OCI-LY7 (cell line): ENCODE results near the gene CHST11. TPM values are rescaled to one million over a fixed set of nuclear protein-coding genes. Genes with fewer than 3 reads are reported as not detected.

Experiments
- BruUV-seq: library from RNA; stranded (reverse); fragments of 400-500 nt; replicated peaks from 2 replicates; lab custom pipeline; 2021; lab: Mats Ljungman, UMichigan
- CTCF ChIA-PET: fragments of 300-600 bp; sonication (Branson Sonifier 250); formaldehyde crosslinking; loops from one replicate; lab custom pipeline; 2022; ENCODE audit warnings: antibody characterized with exemption; ENCODE audit not compliant: unreplicated experiment; lab: Charles Lee
- POLR2A ChIA-PET: fragments of 300-600 bp; sonication (Branson Sonifier 250); formaldehyde crosslinking; loops from one replicate; lab custom pipeline; 2022; ENCODE audit warnings: antibody characterized with exemption; lab: Charles Lee
- DNase-seq: peaks from one replicate; pipeline ENCODE4 v3.0.0-alpha.2; 2015; ENCODE audit warnings: low spot score
- H2AFZ ChIP-seq: fragments of 200-600 bp; sonication (generic), shearing (Covaris generic); 2 replicates; pipeline ENCODE4 v1.6.1; 2014; ENCODE audit warnings: mild to moderate bottlenecking, antibody characterized with exemption, low read length, moderate library complexity
- H3K27ac ChIP-seq: fragments of 200-600 bp; sonication (generic); 2 replicates; pipeline ENCODE4 v1.5.1; 2014; ENCODE audit warnings: mixed run types, low read depth, mild to moderate bottlenecking, moderate library complexity, low read length, inconsistent platforms; ENCODE audit not compliant: poor library complexity, severe bottlenecking
- H3K36me3 ChIP-seq: fragments of 200-600 bp; sonication (generic); 2 replicates; pipeline ENCODE4 v1.6.1; 2014; ENCODE audit warnings: mild to moderate bottlenecking, antibody characterized with exemption, low read length, moderate library complexity, mixed read lengths; ENCODE audit not compliant: insufficient read depth
- H3K4me1 ChIP-seq: fragments of 200-600 bp; sonication (generic); 2 replicates; pipeline ENCODE4 v1.5.1; 2014; ENCODE audit warnings: mild to moderate bottlenecking, low read length; ENCODE audit not compliant: insufficient read depth, poor library complexity, severe bottlenecking
- H3K4me2 ChIP-seq: fragments of 200-600 bp; sonication (generic); 2 replicates; pipeline ENCODE4 v1.6.1; 2014; ENCODE audit warnings: mild to moderate bottlenecking, low read length
- H3K4me3 ChIP-seq: fragments of 200-600 bp; sonication (generic); 2 replicates; pipeline ENCODE4 v1.5.1; 2014; ENCODE audit warnings: mild to moderate bottlenecking, low read depth, low read length; ENCODE audit not compliant: poor library complexity, severe bottlenecking
- H3K79me2 ChIP-seq: fragments of 200-600 bp; sonication (generic); 2 replicates; pipeline ENCODE4 v1.6.1; 2016; ENCODE audit warnings: low read depth, mild to moderate bottlenecking, low read length, moderate library complexity, mixed read lengths; ENCODE audit not compliant: insufficient read depth
- H3K9me2 ChIP-seq: fragments of 200-600 bp; sonication (generic); 2 replicates; pipeline ENCODE4 v1.6.1; 2016; ENCODE audit warnings: mild to moderate bottlenecking, low read length, mixed read lengths; ENCODE audit not compliant: insufficient read depth
- H3K9me3 ChIP-seq: fragments of 200-600 bp; sonication (generic); 2 replicates; pipeline ENCODE4 v1.6.1; 2014; ENCODE audit warnings: mild to moderate bottlenecking, mixed run types, low read length, mixed read lengths
- H4K20me1 ChIP-seq: fragments of 200-600 bp; sonication (generic); 2 replicates; pipeline ENCODE4 v1.6.1; 2014; ENCODE audit warnings: mild to moderate bottlenecking, antibody characterized with exemption, low read length, moderate library complexity, mixed read lengths; ENCODE audit not compliant: insufficient read depth
- CTCF ChIP-seq: fragments of 200-600 bp; sonication (generic); conservative IDR thresholded peaks from 2 replicates; pipeline ENCODE4 v1.5.1; 2014; ENCODE audit warnings: mild to moderate bottlenecking, antibody characterized with exemption, low read length, moderate library complexity, mixed read lengths
- EZH2phosphoT487 ChIP-seq: fragments of 200-600 bp; sonication (generic); IDR thresholded peaks from 2 replicates; pipeline ENCODE4 v1.6.1; 2018; ENCODE audit warnings: low read depth, borderline replicate concordance, mild to moderate bottlenecking, mixed run types, antibody characterized with exemption, low read length, moderate library complexity, mixed read lengths
- intact Hi-C: fragments of 100-400 bp; cut with micrococcal nuclease; formaldehyde crosslinking; loops from one replicate; pipeline ENCODE4 v1.10.0; 2022; ENCODE audit not compliant: unreplicated experiment
- total RNA-seq, 2 experiments: library from RNA; depleted of rRNA in 1 of 2; stranded (reverse); fragments of >200 nt in 1 of 2; shearing (Covaris generic) in 1 of 2; gene quantifications; 2 replicates each; pipeline ENCODE4 v1.2.3, GENCODE V29; 2014 to 2022

The CHST11 gene
- total RNA-seq, 2 experiments from 2014 or later, result 15.2 to 41.6 TPM

DNA sequence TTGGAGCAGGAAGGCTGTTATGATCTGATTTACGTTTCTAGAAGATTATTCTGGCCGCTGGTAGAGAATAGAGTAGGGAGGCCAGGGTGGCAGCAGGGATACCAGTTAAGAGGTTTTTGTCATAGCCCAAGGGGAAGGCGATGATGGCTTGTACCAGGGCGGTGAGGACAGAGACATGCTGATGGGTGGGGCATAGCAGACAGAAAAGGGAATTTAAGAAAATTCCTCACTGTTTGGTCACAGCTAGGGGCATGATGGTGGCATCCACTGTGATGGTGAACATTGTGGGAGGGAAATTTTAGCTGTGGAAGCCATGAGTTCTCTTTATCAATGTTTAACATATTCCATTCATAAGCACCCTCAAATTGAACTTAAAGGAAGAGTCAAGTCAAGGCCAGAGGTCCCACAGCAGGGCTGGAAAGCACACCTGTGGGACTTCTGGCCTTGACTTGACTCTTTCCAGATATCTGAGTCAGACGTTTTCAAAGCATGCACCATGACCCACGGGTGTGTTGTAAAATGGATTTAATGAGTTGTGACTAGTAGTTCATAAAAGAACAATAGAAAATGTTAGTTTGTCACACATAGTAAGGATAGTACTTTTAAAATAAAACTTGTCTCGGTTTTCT lies 134.6 kb downstream of the CHST11 start:
- no TSS peak for BruUV-seq
- Histone ChIP-seq H3K79me2 (peaks cover 15% of the 10 kb centered on the region; the same call in 1 of the 2 replicates), H3K9me3 (no peaks in the 10 kb centered on the region), H3K9me2 (no peaks in the 10 kb centered on the region), H4K20me1 (no peaks in the 10 kb centered on the region), H3K27ac (no peak overlapping the region), H3K4me1 (peaks cover 53% of the 10 kb centered on the region), H3K36me3 (peaks cover 4% of the 10 kb centered on the region; the same call in 1 of the 2 replicates), H2AFZ (no peak overlapping the region), H3K4me3 (no peak overlapping the region), H3K4me2 (no peak overlapping the region)
- POLR2A ChIA-PET, result interaction anchor here (0.5 kb wide), 1 partner anchor 13 kb away, joined by 3 read pairs; no protein-coding TSS in a partner anchor
- TF ChIP-seq CTCF (no peak), EZH2phosphoT487 (no peak)
- CTCF ChIA-PET, result no interaction called here
- no peak for DNase-seq
- intact Hi-C loops, result no loop called here

DNA sequence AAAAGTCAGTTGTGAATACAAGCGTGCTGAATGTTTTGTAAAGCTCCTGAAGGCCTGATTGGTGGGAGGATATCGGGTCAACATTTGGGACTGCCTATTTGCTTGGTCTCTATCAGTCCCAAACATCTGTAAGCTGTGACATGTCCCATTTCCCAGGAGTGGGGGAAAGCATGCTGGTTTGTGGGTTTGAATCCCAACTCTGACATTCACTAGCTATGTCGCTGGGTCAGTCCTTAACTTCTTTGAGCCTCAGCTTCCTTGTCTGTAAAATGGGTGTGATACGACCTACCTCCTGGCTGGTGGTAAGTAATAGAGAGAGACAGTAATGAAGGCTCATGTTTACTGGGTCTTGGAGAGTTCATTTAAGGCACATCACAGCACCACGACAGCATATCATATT lies 136.7 kb downstream of the CHST11 start:
- Histone ChIP-seq H3K4me1 (peaks cover 56% of the 10 kb centered on the region), H3K27ac (no peak overlapping the region), H3K9me3 (no peaks in the 10 kb centered on the region), H3K36me3 (no peaks in the 10 kb centered on the region; the same call in 1 of the 2 replicates), H3K79me2 (peaks cover 20% of the 10 kb centered on the region; the same call in 1 of the 2 replicates), H3K9me2 (no peaks in the 10 kb centered on the region), H3K4me2 (no peak overlapping the region), H3K4me3 (no peak overlapping the region), H2AFZ (no peak overlapping the region), H4K20me1 (no peaks in the 10 kb centered on the region)
- BruUV-seq, result no TSS peak
- CTCF ChIA-PET, result no interaction called here
- no peak for DNase-seq
- TF ChIP-seq EZH2phosphoT487 (no peak), CTCF (no peak)
- intact Hi-C loops, result no loop called here
- POLR2A ChIA-PET, result interaction anchor here (0.6 to 1.3 kb wide), 3 partner anchors 13 to 739 kb away, joined by 3 to 5 read pairs (median 4); no protein-coding TSS in a partner anchor
